Activated CD4-positive, alpha-beta T cell treated with anti-CD3 and anti-CD28 coated beads for 1 hour (primary cell): Measurements from ENCODE around the gene GCHFR.
A peak's percentile ranks its signal among the peaks of the same experiment; 100 is the strongest.

Experiments
- DNase-seq: peaks from one replicate; pipeline ENCODE4 v3.0.0-alpha.2; 2020

The GCHFR gene

DNA sequence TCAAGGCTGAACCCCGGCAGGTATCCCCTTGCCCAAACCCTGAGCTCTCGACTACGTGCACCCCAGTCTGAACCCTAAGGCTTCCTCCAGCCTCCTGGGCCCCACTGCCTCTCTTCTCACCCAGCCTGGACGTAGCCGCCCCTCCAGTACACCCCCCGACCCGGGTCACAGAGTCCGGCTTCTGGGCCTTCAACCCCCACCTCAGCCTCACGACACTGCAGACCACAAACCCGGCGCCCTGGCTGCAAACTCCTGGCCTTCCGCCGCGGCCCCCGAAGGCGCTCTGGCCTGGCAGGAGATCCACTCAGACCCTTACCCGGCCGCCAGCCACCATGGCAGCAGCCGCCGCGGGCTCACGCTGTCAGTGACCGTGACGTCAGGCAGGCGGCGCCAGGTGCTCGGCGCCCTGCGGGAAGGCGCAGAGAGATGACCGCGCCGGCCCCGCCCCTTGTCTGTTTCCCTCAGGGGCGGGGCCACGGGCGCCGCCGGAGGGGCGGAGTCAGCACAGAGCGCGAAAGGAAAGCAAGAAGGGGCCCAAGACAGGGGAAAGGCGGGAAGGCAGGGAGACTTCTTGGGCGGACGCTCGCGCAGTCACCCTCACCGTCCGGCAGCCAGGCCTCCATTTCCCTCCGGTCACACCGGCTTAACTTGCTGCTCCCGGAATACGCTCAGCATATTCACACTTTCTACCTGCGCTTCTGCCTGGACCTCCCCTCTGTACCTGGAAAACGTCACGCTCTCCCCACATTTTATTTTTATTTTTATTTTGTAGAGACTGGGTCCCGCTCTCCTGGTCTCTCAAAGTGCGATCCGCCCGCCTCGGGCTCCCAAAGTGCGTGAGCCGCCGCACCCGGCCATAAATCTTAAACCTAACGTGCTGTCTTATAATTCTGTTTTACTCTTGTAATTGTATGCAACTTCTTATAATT is 8.7 kb upstream of the GCHFR start, which contains the start of gene RMDN3:
RMDN3 (minus strand) TSS at position 372 of the 929 bp plus-strand sequence. CDS start 471 bp downstream, outside the sequence.
- peak; percentile 90 for DNase-seq

DNA sequence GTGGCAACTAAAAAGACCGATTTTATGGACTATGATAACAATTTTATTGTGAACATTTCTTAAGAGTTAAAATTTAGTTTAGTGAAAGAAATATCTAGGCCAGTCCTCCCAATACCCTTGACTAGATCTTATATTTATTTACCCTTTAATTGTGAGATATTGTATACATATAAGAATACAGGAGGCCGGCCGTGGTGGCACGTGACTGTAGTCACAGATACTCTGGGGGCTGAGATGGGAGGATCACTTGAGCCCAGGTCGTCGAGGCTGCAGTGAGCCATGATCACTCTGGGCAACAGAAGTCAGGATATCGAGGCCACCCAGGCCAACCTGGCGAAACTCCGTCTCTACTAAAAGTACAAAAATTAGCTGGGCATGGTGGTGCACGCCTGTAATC is 8.1 kb upstream of the GCHFR start:
- no peak for DNase-seq

DNA sequence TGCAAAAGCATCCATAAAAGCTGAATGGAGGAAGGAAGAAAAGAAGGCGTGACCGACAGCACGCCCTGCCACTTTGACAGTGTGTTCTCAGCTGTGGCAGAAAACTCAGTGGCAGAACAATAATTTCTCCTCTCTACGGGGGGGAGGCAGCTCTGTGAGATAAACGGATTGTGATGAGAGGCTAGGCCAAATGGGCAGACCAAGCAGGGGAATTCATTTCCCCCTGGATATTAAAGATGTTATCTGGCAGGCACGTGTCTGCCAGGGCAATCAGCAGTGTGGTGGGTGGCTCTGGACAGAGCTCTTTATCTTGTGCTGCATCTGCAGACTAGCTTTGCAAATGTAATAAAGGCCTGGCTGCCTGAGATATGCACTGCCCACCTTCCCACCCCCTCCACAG is 6.9 kb upstream of the GCHFR start:
- DNase-seq: no peak

DNA sequence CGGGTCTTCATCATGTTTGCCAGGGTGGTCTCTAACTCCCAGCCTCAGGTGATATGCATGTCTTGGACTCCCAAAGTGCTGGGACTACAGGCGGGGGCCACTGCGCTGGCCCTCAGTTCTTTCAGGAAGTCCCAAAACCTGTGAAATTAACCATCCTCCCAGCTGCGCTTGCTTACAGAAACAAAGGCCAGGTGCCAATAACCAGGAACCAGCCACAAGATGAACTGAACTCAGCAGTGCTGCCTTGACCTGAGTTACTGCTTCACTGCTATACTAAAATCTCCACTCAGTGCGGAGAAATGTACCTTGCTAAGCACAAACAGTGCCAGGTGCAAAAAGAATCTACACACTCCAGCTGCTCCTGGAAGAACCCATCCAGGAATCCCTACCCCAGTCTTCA is 3.9 kb upstream of the GCHFR start:
- no peak for DNase-seq

DNA sequence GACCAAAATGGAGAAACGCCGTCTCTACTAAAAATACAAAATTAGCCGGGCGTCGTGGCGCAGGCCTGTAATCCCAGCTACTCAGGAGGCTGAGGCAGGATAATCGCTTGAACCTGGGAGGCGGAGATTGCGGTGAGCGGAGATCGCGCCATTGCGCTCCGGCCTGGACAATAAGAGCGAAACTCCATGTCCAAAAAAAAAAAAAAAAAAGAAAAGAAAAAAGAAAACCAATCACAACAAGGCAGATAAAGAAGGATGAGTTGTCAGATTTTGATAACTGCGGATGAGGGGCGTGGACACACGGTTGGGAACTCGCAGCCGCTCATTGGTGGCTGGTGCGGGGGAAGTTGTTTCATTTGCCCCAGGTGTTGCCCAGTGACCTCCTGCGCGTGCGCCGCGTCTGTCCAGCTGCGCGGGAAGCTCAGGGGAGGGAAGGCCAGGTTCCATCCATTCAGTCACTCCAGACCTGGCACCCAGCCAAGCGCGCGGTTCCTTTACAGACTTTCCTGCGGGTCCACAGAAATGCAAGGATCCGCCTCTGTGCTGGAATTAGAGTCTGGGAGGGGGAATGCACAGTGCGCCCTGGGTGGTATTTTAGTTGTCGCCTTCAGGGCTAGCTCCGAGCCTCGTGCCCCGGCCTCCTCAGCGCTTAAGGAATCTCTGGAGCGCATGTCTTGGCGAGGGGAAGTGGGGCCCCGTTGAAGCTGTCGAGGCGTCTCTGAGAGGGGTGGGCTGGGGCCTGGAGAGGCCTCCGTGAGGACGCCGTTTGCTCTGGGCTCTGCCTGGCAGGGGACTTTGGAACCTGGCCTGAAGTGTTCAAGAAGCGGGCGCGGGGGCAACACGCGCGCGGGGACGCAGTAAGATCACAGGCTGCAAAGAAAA is 708 bp upstream of the GCHFR start:
- no peak for DNase-seq

DNA sequence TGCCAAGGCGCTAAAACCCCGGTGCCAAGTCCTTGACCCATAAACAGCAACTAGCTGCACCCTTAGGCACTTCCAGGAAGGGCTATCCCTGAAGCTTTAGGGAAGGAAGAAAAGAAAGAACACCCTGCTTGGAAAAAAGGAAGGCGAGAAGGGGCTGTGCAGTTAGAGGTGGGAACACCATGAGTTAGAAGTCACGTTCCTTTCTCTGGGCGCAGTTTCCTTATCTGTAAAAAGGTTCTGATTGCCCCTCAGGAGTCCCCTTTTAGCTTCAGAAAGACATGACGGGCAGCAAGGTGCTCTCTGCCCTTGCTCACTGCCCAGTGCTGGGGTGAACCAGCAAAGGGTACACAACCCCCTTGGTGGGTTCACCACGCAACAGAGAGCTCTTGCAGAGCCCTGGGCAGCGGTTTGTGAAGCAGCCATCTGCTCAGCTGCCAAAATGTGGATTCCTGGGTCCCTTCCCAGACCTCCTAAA is 798 bp downstream of the GCHFR start:
- DNase-seq: no peak

DNA sequence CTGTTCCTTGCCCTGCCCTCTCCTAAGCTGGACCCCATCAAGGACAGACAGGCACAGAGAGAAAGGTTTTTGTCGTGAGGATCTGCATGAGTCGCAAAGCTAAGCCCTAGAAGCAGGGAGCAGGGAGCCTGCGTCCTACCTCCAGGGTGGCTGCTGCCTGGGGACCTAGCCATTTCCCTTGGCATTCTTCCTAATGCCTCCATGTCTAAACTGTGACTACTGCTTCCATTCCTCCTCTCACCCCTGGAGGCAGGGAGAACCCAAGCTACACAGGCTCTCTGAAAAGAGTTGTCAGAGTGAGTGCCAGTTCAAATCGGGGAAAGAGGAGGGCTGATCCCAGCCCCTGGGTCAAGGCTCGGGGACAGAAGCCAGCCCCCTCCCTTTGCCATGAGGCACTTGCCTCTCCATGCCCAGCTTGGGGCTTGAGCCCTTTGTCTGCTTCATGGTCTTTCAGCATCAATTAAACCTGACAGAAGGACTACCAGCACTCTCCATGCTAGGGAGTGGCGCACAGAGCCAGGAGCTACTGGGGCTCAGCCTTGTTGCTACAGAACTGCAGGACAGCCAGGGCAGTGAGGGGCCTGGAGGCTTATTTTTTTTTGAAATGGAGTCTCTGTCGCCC is 2.4 kb downstream of the GCHFR start:
- no peak for DNase-seq

DNA sequence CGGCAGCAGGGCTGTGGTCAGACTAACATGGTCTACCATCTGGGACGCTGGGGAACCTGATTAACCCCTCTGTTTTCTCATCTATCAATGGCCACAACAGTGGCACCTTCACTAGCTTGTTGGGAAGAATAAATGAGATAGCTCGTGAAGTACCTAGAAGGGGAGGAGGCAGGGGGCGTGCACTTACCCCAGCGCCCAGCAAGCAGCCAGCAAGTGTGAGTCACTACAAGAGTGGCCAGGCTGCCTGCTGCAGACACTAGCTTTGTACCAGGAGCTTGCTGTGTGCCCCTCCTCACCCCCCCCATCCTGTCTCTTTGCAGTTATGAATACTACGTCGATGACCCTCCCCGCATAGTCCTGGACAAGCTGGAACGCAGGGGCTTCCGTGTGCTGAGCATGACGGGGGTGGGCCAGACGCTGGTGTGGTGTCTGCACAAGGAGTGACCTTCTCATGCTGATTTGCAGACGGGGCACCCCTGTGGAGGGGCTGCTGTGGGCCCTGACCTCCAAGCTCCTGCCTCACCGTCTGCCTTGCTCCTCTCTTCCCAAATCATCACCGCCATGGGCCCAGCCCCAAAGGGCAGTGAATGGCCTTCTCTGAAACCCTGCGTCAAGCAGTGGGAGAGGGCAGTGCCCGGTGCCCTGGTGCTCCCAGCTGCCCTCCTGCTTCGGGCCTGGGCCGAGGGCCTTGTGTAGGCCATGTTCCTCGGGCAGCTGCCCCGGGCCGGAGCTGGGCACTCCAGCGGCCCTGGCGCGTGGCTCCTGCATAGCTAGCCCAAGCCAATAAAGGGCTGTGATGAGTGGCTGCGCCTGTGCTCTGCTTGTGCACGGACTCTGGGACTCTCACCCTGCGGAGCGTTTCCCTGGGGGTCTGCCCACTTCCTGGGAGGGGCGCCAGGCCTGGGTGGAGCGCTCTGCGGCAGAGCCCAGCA is 3.3 kb downstream of the GCHFR start:
- no peak for DNase-seq

DNA sequence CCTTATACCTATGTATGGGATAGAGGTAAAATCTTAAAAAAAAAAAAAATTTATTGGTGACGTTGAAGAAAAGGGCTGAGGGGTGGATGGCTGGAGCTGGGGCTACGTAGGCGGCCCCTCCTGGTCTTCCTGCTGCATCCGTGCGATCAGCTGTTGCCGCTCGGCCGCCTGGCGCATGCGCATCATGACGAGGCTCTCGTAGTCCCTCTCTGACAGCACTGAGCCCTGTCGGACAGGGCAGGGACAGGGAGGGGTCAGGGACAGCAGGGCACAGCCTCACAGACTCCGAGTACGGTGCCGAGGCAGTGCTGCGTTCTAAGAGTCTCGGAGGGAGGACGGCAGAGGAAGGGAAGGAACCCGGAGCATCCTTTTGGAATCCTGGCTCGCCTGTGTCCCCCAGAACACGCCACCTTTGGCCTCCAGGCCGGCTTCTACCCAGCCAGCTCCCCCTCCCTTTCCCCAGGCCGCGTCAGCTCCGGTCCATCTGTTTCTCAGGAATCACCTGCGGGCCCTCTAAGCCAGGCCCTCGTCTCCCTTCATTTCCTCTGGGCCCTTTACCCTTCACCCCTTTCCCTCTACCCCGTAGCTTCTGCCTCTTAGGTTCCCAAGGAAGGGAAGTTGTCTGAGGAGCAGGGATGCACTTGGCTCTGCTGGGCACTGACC is 4.1 kb downstream of the GCHFR start:
- no peak for DNase-seq

DNA sequence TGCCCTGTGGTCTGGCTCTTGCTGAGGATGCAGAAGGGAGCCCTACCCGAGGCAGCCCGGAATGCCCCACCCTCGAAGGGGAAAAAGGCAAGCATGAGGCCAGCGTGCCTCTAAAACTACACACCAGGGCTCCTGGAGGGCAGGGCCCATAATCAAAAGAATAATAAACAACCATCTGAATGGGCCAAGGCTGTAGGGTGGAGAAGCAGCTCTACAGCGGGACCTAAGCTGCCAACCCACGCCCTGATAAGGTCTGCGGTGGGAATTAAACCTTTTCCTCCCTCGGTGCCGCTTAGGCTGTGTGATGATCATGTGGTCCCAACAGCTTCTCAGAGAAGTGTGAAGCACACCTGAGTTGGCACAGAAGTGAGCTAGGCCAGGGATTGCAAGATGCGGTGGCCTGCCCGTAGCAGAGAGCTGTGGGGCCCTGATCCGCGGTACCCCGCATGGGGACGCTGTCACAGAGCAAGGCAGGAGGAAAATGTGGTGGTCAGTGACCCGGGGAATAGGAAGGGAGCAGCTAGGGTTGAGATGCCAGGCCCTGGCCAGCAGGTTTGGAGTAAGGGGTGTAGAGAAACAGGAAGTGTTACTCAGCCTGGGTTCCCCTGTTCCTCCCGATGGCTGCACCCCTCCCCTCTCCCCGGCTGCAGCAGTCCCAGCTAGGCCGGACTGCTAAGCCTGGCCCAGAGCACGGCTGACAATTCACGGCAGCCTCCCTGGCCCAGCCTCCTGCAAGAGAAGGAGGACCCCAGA is 4.8 kb downstream of the GCHFR start:
- DNase-seq: no peak

DNA sequence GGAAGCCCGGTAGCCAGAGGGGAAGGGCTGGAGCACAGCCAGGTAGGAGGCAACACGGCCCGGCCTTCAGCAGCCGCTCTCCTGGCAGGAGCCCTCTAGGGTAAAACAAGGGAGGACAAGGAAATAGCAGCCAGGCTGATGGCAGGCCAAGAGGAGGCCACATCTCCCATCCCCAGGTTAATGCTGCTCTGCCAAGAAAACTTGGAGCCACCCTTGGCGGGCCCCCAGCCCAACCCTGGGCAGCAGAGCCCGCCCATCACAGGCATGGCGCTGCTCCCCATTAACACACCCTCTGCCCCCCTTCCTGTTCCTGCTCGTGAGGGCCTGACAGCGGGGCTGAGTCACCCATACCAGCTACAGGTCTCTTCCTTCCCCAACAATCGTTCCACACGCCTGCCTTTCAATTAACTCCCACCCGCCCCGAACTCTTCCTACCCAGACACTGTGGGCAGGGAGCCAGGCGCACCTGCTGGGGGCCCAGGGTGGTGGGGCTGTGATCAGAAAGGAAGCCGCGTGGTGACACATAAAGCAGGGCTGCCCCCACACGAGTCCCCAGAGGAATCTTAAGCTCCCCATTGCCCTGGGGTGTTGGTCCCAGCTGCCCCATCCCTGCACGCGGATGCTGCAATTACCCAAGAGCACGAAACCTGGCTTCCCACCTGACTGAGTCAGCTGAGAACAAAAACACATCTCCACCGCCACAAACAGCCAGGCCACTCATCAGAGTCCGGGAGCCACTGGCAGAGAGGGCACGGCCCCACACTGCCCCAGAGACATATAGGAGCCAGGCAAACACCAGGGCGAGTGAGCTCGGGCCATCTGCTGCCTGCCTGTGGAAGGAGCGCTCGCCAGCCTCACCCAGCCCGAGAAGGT is 5.6 kb downstream of the GCHFR start, which contains the start of gene C15orf62:
C15orf62 (plus strand) TSS at position 707 of the 873 bp plus-strand sequence. CDS start 516 bp downstream, outside the sequence.
- DNase-seq: peak; percentile 48

DNA sequence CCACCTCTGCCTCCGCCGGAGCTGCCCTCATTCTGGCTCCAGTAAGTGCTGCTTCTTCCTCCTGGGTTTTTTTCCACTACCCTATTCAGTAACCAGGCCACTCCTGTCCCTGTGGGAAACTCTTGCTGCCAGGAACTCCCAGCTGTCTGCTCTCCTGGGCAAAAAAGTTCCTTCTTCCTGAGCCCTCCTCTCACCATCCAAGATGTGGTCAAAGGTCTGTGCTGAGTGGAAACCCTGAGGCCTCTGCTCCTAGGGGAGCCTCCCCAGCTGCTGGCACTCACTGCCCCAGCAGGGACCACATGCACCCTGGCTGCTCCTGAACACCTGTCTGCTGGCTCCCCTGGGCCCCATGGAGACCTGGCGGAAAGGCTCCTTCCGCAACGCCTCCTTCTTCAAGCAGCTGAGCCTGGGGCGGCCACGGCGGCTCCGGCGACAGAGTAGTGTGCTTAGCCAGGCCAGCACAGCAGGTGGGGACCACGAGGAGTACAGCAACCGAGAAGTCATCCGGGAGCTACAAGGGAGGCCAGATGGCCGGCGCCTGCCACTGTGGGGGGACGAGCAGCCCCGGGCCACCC is 6.4 kb downstream of the GCHFR start:
- DNase-seq: no peak

DNA sequence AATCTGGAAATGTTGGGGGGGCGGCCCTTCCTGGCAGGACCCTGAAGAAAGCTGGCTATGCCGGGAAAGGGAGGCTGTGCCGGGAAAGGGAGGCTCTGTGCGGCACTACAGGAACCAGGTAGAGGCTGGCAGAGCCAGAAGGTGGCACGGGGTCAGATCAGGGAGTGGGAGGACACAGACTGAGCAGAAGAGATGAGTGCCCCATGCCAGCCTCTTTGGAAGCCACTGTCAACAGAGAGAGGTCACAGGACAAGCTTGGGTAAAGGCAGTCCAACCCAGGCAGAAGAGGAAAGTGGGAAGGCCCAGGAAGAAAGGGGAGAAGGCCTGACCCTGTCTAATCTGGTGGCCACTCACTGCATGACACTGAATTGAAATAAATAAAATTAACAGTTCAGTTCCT is 7.4 kb downstream of the GCHFR start:
- no peak for DNase-seq

DNA sequence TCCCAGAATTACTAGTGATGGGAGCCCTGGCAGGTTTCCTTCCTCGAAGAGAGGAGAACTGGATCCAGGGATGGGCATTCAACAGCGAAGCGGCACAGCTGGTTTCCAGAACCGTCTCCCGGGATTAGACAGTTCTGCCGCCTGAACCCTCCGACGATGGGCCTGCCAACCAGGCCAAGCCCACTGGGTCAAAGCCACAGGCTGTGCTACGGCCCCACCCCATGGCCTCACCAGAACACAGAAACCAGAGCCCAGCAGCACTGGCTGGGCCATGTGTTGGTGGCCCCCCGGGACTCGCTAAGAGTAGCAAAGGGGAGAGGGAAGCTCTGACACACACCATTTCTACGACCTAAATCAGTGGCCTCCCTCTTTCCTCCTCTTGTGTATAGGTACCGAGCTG is 8.1 kb downstream of the GCHFR start:
- DNase-seq: no peak

DNA sequence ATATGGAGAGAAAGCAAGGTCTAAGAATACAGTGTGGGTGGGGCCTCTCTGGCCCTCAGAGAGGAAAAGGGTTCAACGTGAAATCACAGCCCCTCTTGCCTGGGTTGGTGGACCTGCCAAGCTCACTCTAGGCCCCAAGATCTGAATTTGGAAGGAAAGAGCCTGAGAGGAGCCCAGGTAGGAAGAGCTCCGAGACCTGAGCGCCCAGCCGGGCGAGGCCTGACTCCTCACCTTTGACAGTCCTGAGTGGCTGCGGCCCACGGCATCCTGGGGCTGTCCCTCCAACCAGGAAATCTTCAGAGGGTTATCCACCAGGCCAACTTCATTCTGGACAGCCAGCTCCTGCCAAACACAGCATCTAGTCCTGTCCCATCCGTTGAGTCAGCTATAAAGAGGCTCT is 9.6 kb downstream of the GCHFR start:
- no peak for DNase-seq

DNA sequence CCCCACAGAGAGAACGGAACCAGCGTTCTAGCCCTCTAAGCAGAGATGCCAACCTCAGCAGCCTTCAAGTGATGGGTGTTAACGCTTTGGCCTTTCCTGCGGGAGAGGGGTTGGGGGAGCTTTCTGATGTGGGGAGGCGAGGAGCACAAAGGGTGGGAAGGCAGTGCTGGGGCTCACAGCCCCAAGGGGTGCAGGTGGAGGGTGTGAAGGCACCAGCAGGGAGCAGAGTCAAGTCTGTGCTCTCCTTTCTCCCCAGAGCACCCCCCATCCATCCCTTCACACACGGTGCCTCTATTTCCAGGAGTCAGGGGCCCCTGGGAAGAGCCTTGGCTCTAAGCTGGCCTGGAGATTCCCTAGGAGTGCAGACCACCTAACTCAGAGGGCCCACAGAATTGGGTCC is 10.0 kb downstream of the GCHFR start:
- DNase-seq: no peak

DNA sequence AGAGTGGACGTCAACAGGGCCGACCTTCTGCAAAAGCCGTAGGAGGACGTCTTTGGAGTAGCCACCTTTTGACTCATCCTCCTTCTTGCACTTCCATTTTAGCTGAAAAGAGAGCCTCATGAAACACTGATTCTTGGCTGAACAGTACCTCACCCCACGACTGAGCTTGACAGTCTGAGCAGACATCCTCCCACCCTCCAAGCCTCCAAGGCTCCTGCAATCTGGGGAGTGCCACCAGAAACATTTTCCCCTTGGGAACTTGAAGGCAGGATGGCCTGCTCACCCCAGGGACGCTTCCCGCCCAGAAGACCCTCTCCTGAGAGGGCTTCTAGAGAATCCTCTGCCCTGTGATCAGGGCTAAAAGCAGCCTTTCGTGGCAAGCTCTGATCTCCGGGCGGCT is 11.1 kb downstream of the GCHFR start:
- no peak for DNase-seq

DNA sequence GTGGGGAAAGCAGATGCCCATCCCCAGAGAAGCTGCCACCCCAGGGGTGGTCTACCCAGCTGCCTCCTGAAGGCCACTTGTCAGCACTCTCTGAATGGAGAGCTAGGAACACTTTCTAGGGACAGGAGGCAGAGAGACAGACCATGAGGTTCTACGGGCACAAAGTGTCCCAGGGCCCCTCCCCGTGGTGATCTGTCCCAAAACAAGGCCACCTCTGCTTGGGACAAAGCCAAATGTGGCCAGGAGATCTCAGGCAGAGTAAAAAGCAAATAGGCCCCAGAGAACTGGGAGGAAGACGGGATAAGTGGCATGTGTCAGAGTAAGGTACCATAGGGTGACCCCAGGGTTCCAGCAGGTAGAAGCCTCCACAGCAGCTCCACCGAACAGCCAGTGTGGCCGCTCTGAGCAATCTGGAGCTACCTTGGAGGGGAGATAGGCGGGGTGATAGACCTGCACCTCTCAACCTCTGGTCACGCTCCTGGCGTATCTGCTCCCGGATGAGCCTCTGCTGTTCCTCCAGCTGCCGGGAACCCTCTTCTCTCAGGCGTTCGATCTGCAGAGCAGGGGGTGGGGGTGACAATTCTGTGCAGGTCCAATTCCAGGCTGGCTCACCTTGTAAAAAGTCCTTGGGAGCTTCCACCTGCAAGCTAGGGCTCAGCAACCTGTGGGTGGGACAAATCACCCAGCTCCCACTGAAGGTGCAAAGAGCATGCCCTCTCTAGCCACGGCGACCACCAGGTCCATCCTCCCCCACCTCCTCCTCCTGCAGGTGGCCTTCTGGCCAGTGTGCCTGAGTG is 12.1 kb downstream of the GCHFR start:
- DNase-seq: no peak
